Endodermal cell (in vitro differentiated cells): ENCODE measurements around the gene PRCD. TPM values are rescaled to one million over a fixed set of nuclear protein-coding genes. Genes with fewer than 3 reads are reported as not detected.
"Not testable (repeated sequence)": the region's sequence is repeated elsewhere in the genome, so short reads cannot be mapped to it uniquely, and the experiment has no call there.

ENCODE experiments used
- DNase-seq: peaks from one replicate; pipeline ENCODE4 v3.0.0-alpha.2; 2017
- H3K27ac ChIP-seq: 2 replicates; pipeline ENCODE4 v1.5.1; 2013; ENCODE audit warnings: mild to moderate bottlenecking, low read depth, low read length, moderate library complexity
- H3K27me3 ChIP-seq: 2 replicates; pipeline ENCODE4 v1.6.1; 2013; ENCODE audit warnings: mild to moderate bottlenecking, low read length, moderate library complexity; ENCODE audit not compliant: insufficient read depth, control insufficient read depth, poor library complexity, severe bottlenecking
- H3K36me3 ChIP-seq: 2 replicates; pipeline ENCODE4 v1.7.0; 2013; ENCODE audit warnings: mild to moderate bottlenecking, low read length, moderate library complexity; ENCODE audit not compliant: control insufficient read depth, insufficient read depth
- H3K4me1 ChIP-seq: one replicate; pipeline ENCODE4 v1.7.0; 2013; ENCODE audit warnings: low read length; ENCODE audit not compliant: control insufficient read depth, insufficient read depth
- H3K4me3 ChIP-seq: 2 replicates; pipeline ENCODE4 v1.5.1; 2013; ENCODE audit warnings: mild to moderate bottlenecking, low read length, moderate library complexity
- H3K9ac ChIP-seq: 2 replicates; pipeline ENCODE4 v1.6.1; 2013; ENCODE audit warnings: mild to moderate bottlenecking, low read length, moderate library complexity; ENCODE audit not compliant: poor library complexity, severe bottlenecking; ENCODE audit errors: extremely low read depth
- H3K9me3 ChIP-seq: 2 replicates; pipeline ENCODE4 v1.6.1; 2013; ENCODE audit warnings: mild to moderate bottlenecking, low read length, moderate library complexity; ENCODE audit not compliant: control insufficient read depth
- H3K27ac Mint-ChIP-seq: 2 replicates; pipeline ENCODE4 v1.8.0; 2020; ENCODE audit warnings: mixed read lengths
- H3K27me3 Mint-ChIP-seq: 2 replicates; pipeline ENCODE4 v1.8.0; 2021; ENCODE audit warnings: mild to moderate bottlenecking, mixed read lengths; ENCODE audit not compliant: insufficient read depth
- H3K36me3 Mint-ChIP-seq: 2 replicates; pipeline ENCODE4 v1.8.0; 2020; ENCODE audit warnings: low read depth, mixed read lengths
- H3K4me1 Mint-ChIP-seq: 2 replicates; pipeline ENCODE4 v1.8.0; 2020; ENCODE audit warnings: mixed read lengths
- H3K4me3 Mint-ChIP-seq: 2 replicates; pipeline ENCODE4 v1.8.0; 2020; ENCODE audit warnings: mild to moderate bottlenecking, moderate library complexity, mixed read lengths
- H3K9me3 Mint-ChIP-seq: 2 replicates; pipeline ENCODE4 v1.8.0; 2020; ENCODE audit warnings: mild to moderate bottlenecking, mixed read lengths
- WGBS, 2 experiments: methylation state at CpG; one replicate each; pipeline versions ENCODE4 v1.1.5 to v1.1.7; 2013; ENCODE audit warnings: missing lambda C conversion rate in 2 of 2, mixed read lengths in 1 of 2; ENCODE audit not compliant: insufficient coverage in 1 of 2, insufficient read length in 1 of 2; 5-methylcytosine and 5-hydroxymethylcytosine counted together
- total RNA-seq, 2 donors: library from RNA; stranded (reverse); fragmentation: NEBNext Ultra II Directional in 1 of 2; extraction: Animal tissue kit (Norgen Biotek cat#: 25700) in 1 of 2; gene quantifications; 2 replicates in 1 of 2; 3 replicates in 1 of 2; pipeline ENCODE4 v1.2.1, GENCODE V29; 2021
- TF ChIP-seq, protein P1 (sequence below): fragments of 200-600 bp; sonication (generic); conservative IDR thresholded peaks from 2 replicates; pipeline ENCODE4 v1.5.0; 2021; ENCODE audit warnings: antibody characterized with exemption, mild to moderate bottlenecking

The PRCD gene
- total RNA-seq, 2 donors from 2014 or later: 3.2 to 4.8 TPM

DNA sequence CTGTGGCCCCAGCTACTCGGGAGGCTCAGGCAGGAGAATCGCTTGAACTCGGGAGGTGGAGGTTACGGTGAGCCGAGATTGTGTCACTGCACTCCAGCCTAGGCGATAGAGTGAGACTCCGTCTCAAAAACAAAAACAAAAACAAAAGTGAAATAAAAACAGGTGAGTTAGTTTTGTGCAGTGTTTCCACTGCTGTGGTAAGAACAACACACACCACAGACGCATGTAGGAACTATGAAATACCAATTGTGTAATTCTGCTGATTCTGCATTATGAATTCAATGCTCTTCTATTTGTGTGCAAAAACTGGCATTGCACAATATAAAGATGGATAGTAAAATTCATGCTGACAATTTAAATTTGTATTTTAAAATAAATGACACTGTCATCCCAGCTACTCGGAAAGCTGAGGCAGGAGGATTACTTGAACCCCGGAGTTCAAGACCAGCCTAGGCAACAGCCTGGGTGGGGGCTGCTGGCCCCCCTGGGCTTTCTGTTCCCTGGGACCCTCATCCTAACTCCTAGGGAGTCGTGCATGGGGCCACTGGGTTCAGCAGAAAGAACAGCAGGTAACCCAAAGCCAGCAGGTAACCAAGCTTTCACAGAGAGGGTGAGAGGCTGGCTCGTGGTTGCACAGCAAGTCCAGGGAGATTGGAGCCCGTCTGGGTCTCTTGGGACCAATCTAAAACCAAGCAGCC, 28.0 kb upstream of the PRCD start:
- TF ChIP-seq, protein P1, sequence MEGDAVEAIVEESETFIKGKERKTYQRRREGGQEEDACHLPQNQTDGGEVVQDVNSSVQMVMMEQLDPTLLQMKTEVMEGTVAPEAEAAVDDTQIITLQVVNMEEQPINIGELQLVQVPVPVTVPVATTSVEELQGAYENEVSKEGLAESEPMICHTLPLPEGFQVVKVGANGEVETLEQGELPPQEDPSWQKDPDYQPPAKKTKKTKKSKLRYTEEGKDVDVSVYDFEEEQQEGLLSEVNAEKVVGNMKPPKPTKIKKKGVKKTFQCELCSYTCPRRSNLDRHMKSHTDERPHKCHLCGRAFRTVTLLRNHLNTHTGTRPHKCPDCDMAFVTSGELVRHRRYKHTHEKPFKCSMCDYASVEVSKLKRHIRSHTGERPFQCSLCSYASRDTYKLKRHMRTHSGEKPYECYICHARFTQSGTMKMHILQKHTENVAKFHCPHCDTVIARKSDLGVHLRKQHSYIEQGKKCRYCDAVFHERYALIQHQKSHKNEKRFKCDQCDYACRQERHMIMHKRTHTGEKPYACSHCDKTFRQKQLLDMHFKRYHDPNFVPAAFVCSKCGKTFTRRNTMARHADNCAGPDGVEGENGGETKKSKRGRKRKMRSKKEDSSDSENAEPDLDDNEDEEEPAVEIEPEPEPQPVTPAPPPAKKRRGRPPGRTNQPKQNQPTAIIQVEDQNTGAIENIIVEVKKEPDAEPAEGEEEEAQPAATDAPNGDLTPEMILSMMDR: no peak
- no peak overlapping the region for H3K4me3 ChIP-seq
- Mint-ChIP-seq H3K9me3 (no peaks in the 10 kb centered on the region), H3K27me3 (peaks cover 22% of the 10 kb centered on the region), H3K4me1 (no peaks in the 10 kb centered on the region), H3K27ac (no peak overlapping the region), H3K4me3 (no peak overlapping the region), H3K36me3 (no peaks in the 10 kb centered on the region)
- no peak for DNase-seq
- H3K27me3 ChIP-seq: no peaks in the 10 kb centered on the region
- H3K27ac ChIP-seq: no peak overlapping the region
- WGBS, 2 experiments: 90 to 92% methylated on average over 5 to 13 of the region's 13 CpGs
- H3K36me3 ChIP-seq: no peaks in the 10 kb centered on the region
- no peaks in the 10 kb centered on the region for H3K4me1 ChIP-seq
- H3K9ac ChIP-seq: no peak overlapping the region
- no peaks in the 10 kb centered on the region for H3K9me3 ChIP-seq

DNA sequence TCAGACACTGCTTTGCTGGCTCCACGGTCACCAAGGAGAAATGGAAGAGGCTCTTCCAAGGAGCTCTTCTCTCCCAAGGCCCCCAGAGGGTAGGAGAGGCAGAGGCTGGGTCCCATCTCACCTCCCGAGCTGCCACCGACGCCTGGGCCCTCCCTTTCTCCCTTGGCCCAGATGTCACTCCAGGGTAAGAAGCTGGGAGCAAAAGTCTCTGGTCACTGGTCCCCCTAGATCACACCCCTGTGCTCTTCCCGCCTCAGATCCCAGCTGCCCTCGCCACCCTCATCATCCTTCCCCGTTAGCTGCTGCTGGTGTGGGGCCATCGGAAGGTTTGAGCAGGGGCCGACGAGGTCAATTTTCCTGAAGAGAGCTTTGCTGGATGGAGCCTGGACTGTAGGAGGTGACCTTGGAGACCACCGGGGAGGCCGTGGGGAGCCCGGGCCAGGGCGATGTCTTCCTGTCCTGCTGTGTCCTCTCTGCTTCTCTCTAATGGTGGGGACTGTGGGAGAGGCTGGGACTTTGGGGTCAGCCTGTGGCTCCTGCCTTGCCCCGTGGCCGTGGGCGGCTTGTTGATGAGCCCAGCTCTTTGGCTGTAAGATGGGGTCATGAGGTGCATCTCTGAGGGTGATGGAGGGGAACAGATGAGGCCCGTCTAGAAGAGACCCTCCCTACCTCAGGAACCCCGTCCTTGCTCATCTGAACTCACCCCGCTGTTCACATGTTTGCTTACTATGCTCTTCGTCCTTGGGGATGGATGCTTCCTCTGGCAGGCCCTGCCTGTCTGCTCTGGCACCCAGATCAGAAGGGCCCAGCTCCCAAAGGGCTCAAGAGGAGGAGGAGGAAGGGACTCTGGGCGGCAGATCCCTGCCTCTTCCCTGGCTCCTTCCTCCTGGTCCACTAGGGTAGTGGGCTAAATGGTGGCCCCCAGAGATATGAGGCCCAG, 27.2 kb upstream of the PRCD start:
- no peak overlapping the region for H3K9ac ChIP-seq
- Mint-ChIP-seq H3K9me3 (no peaks in the 10 kb centered on the region), H3K27ac (no peak overlapping the region), H3K27me3 (peaks cover 17% of the 10 kb centered on the region), H3K36me3 (no peaks in the 10 kb centered on the region), H3K4me3 (no peak overlapping the region), H3K4me1 (no peaks in the 10 kb centered on the region)
- no peak overlapping the region for H3K4me3 ChIP-seq
- TF ChIP-seq, protein P1: no peak
- no peak overlapping the region for H3K27ac ChIP-seq
- H3K27me3 ChIP-seq: no peaks in the 10 kb centered on the region
- H3K9me3 ChIP-seq: no peaks in the 10 kb centered on the region
- DNase-seq: no peak
- 87 to 92% methylated on average over 8 to 22 of the region's 22 CpGs for WGBS, 2 experiments
- H3K36me3 ChIP-seq: no peaks in the 10 kb centered on the region
- no peaks in the 10 kb centered on the region for H3K4me1 ChIP-seq

DNA sequence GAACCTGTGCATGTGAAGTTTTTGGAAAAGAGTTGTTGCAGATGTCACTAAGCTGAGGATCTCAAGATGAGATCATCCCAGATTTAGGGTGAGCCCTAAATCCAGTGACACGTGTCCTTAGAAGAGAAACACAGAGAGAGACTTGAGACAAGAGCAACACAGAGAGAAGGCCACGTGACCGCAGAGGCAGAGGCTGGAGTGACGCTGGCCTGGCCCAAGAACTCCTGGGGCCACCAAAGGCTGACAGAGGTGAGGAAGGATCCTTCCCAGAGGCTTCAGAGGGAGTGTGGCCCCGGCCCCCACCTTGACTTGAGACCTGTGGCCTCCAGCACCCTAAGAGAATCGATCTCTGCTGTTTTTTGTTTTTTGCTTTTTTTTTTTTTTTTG, 26.5 kb upstream of the PRCD start:
- H3K4me1 ChIP-seq: no peaks in the 10 kb centered on the region
- no peak overlapping the region for H3K27ac ChIP-seq
- no peaks in the 10 kb centered on the region for H3K36me3 ChIP-seq
- Mint-ChIP-seq H3K4me1 (no peaks in the 10 kb centered on the region), H3K27me3 (peaks cover 10% of the 10 kb centered on the region), H3K4me3 (no peak overlapping the region), H3K36me3 (no peaks in the 10 kb centered on the region), H3K9me3 (no peaks in the 10 kb centered on the region), H3K27ac (no peak overlapping the region)
- WGBS, 2 experiments: 73 to 74% methylated on average over 6 of the region's 6 CpGs
- TF ChIP-seq, protein P1: no peak
- no peak overlapping the region for H3K9ac ChIP-seq
- no peaks in the 10 kb centered on the region for H3K9me3 ChIP-seq
- no peak overlapping the region for H3K4me3 ChIP-seq
- H3K27me3 ChIP-seq: no peaks in the 10 kb centered on the region
- DNase-seq: no peak

DNA sequence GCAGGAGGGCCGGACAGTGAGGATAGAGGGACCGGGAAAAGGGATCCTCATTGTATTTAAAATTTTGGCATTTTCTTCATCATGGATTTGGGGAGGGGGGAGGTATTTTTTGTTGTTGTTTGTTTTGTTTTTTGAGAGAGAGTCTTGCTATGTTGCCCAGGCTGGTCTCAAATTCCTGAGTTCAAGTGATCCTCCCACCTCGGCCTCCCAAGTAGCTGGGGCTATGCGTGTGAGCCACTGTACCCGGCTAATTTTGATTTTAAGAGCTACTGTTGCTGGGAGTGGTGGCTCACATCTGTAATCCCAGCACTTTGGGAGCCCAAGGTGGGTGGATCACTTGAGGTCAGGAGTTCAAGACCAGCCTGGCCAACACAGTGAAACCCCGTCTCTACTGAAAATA, 25.5 kb upstream of the PRCD start:
- DNase-seq, H3K4me3 ChIP-seq, H3K4me3 Mint-ChIP-seq, H3K4me1 ChIP-seq, H3K27ac Mint-ChIP-seq, H3K9me3 ChIP-seq, H3K9me3 Mint-ChIP-seq, H3K4me1 Mint-ChIP-seq, H3K27ac ChIP-seq, H3K27me3 Mint-ChIP-seq, H3K36me3 ChIP-seq, H3K27me3 ChIP-seq, H3K36me3 Mint-ChIP-seq, H3K9ac ChIP-seq: not testable (repeated sequence)
- 95 to 100% methylated on average over 2 to 6 of the region's 6 CpGs for WGBS, 2 experiments
